Stimulated activated CD4-positive, alpha-beta T cell treated with anti-CD3 and anti-CD28 coated beads, Interleukin-12 subunit alpha, Interleukin-12 subunit beta, amount 100 ng/mL, for 4 hours (primary cell): ENCODE data around the gene ZNF101.
A peak's percentile ranks its signal among the peaks of the same experiment; 100 is the strongest.

ENCODE experiments used
- DNase-seq: peaks from one replicate; pipeline ENCODE4 v3.0.0-alpha.2; 2020

ZNF101 gene

GRCh38 chr19:19642506-19643157 is 26.0 kb upstream of the ZNF101 start:
- peak; percentile 31 for DNase-seq

GRCh38 chr19:19643158-19644053 is 25.2 kb upstream of the ZNF101 start, which contains the start of gene GMIP:
Gene GMIP, minus strand, starts transcription at chr19:19643657. Its CDS starts 128 bp downstream, at chr19:19643529.
- peak; percentile 85 for DNase-seq

- no peak for DNase-seq
Measured at GRCh38 chr19:19644054-19644388, 24.6 kb upstream of the ZNF101 start.

- no peak for DNase-seq
Measured at GRCh38 chr19:19645233-19645870, 23.3 kb upstream of the ZNF101 start.

DNA sequence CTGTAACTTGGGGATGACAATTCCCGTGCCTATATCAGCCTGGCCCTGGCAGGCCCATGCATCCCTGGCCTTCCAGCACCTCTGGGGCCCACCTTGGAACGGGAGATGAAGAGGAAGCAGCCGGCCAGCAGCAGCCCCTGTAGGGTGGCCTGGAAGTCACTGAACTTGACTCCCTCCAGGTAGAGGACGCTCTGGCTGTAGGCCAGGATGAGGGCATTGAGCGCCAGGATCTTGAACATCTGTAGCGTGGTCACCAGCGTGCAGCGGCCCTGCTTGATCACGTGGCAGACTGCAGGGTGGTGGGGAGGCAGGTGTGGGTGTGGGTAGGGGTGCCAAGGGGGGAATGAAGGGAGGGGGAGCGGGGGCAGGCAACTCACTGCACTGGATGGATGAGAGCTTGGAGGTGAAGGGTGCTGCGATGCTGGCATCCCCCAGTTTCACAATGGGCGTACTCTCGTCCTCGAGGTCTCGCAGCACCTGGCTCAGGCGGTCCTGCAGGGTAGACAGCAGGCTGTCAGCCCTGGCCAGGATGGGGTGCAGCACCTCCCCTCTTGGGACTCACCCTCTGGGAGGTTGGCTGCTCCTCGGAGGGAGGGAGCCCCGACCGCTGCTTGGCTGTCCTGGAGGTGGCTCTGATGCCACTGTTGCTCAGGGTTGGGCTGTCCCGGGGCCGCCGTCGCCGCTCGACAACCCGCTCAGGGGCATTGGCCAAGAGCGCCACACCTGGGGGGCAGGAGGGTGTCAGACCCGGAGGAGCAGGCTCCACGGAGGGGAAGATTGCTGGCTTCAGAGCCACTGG is 21.4 kb upstream of the ZNF101 start:
- DNase-seq: no peak

DNA sequence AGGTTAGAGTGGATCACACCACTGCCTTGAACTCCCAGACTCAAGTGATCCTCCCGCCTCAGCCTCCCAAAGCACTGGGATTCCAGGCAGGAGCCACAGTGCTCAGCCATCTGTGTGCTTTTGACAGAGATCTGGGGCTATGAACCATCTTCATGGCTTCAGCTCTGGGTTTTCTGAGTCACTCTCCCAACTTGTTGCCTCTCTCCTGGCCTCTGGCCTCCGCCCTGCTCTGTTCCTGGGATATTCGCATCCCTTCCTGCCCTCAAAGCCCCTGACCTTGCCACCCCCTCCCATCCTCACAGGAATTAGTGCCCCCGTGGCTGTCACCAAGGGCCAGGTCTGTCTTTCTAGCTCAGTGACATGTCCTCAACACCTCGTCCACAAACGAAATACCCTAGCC is 19.5 kb upstream of the ZNF101 start:
- no peak for DNase-seq

GRCh38 chr19:19649580-19649995 is 19.1 kb upstream of the ZNF101 start:
- DNase-seq: no peak

GRCh38 chr19:19650331-19650730 is 18.3 kb upstream of the ZNF101 start:
- DNase-seq: no peak

GRCh38 chr19:19651076-19651475 is 17.6 kb upstream of the ZNF101 start:
- no peak for DNase-seq

DNA sequence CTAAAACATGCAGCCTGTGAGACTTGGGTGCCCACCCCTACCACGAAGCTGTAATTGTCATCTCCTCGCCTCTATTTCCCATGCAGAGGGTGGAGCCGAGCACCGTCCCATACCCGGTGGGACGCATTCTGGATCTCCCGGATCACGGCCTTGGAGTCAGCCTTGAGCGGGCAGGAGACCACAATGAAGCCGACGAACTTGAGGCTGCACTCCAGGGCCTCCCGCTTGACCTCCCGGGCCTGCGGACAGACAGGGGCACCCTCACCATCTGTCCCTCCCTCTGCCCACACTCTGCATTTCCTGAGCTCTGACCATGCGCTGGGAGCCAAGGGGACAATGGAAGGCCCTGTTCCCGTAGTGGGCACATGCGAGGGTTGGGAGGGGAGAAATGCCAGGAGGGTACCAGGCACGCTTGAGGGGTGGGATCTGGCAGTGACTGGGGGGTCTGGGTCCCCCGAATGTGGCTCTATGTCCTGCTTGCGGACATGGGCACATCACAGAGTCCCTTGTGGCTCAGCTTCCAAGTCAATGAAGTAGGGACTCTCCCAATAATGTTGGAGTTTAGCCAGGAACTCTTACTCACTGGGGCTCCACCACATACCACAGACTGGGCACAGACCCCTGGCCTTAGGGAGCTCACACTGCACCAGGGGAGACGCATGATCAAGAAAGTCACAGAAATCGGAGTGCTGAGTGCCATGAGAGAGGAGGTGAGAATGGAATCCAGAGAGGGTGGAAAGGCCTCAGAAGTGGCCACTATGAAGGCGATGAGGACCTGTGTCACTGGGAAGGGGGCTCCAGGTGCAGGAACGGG is 15.9 kb upstream of the ZNF101 start:
- no peak for DNase-seq

DNA sequence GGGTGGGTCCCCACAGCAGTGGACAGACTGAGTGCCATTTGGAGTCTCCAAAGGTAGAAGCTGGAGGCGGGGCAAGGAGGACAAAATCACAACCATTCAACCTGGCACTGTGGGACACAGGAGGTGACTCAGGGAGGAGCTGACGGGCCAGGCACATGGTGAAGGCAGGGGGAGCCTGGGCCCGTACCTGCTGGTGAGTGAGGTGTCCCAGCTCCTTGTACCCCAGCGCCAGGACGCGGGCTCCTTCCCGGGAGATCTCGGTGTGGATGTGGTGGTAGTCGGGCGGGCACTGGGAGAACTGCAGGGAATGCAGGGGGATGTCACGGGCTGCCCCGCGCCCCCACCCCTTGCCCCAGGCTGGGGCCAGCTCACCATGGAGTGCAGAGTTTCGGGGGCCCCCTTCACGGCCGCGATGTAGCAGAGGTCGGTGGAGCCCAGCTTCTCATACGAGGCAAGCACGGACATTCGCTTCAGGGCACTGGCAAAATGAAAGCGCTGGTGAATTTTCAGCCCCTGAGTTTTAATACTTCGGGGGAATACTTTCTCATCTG is 15.0 kb upstream of the ZNF101 start:
- no peak for DNase-seq

GRCh38 chr19:19654441-19654840 is 14.2 kb upstream of the ZNF101 start:
- no peak for DNase-seq

DNA sequence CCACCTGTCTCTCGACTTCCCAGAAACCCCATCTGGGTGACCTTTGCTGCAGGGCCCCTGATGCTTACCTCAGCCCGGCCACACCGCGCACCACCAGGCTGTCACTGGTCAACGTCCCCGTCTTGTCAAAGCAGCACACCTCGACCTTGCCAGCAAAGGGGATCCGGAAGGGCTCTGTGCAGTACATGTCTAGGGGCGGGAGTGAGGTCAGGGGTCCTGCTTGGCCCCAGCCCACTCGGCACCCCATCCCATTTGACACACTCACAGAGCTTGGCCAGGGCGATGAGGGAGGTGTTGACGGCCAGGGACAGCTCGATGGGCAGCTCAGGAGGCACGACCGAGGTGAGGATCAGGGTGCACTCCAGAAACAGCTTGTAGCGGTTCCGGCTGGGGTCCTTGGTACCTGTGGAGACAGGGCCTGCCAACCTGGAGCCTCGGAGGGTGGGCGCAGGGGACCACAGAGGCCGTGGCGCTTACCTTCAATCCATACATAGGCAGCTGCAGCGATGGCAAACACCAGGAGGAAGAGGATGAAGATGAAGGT is 13.5 kb upstream of the ZNF101 start:
- DNase-seq: no peak

DNA sequence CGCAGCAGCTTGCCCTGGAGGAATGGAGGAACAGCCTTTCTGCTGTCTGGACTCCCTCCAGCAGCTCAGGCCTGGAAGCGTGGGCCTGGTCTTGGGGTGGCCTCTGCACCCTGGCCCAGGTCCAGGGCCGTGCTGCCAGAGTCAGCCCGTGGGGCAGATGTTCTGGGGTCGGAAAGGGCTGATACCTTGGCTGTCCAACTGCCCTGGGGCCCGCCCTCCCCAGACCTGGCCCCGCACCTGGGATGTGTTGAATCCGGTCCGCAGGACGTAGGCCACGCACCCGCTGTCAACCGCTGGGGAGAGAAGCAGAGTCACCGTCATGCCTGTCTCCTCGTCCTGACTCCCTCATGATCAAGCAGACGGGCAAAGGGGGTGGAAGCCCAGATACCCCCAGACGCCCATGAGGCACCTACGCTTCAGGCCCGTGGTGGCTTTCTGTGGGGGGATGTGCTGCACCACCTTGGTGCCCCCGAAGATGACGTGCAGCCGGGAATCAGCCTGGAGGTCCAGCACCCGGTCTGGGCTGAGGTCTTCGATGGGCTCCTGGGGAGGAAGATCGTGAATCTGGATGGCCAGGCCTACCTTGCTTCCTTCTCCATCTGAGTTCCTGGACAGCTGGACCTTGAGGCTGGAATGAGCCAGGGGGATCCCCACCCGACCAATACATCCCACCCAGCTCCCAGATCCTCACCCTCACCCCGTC is 12.8 kb upstream of the ZNF101 start:
- no peak for DNase-seq

DNA sequence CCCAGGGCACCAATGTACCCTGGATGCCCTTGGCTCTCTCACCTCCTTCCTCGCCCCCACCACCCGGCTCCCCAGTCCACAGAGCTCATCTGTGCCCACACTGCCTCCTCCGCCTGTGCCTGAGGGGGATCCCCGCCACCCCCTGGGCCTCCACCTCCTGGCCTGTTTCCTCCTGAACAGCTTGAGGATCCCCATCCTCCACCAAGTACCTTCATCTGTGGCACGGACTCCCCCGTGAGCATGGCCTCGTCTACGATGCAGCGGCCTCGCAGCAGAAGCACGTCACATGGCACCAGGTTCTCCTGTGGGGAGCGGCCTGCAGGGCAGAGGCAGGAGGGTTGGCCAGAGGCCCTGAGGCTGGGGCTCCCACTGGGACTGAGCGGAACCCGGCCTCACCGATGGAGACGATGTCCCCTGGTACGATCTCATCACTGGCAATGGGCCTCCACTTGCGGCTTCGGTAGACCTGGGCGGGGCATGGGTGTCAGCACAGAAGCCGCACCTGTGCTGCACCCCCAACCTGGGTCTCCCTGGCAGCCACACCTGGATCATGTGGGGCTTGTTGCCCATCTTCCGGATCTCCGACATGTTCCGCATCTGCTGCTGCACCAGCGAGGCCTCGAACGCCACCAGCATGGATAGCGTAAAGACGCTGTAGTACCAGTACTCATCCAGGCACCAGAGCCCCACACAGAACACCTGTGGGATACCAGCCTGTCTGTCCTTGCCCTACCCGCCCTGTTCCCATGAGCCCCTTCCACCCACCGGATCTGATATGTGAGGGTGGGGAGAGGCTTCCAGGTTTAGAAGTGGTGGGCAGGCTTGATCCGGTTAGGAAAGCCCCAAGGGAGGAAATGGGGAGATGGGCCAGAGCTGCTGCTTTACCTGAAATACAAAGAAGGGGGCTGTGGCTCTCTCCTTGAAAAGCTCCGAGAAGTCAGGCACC is 11.9 kb upstream of the ZNF101 start:
- DNase-seq: no peak

DNA sequence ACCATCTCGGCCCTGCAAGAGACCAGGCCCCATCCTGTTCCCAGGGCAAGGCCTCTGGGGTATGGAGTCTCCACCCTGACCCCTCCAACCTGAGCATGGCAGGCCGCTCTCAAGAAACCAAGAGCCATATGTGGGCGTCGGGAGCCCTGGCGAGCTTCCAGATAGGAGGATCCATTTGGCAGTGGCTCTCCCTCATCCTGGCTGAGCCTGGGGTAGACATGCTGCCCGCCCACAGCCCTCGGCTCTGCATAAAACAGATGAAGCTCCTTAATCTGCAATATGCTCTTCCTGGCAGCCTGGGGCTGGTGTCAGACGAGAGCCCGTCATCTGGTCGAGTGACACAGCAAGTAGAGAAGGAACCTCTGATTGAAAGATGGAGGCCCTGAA is 11.2 kb upstream of the ZNF101 start:
- no peak for DNase-seq

- no peak for DNase-seq
Measured at GRCh38 chr19:19659646-19660245, 8.9 kb upstream of the ZNF101 start.

GRCh38 chr19:19661141-19661674 is 7.4 kb upstream of the ZNF101 start:
- DNase-seq: no peak

DNA sequence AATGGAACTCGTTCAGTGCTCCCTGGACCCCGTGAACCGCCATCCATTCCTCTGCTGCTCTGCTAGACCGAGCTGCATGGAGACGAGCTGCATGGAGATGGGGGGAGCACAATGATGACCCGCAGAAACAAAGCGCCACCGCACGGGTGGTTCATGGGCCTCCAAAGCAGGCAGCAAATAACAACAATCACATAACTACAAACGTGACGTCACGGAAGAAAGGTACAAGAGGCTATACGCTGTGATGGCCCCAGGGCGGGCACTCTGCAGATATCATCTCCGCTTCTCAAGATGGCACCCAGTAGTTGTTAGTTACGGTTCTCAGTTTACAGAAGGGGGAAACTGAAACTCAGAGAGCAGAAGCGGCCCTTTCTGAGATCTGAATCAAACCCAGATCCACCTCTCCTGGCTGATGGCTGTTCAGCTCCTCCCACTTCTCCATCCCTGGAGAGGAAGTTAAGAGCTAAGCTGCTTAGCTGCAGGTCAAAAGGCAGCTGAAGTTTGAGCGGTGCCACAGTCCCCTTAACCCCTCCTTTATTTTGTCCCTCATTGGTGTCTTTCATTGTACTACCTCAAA is 6.9 kb upstream of the ZNF101 start:
- DNase-seq: no peak
